H1 (cell line): ENCODE results near the gene AK5. TPM values are rescaled to one million over a fixed set of nuclear protein-coding genes. Genes with fewer than 3 reads are reported as not detected.

Experiments
- CTCF ChIA-PET: fragments of 300-600 bp; sonication (Branson Sonifier 250); formaldehyde crosslinking; loops from one replicate; lab custom pipeline; 2021; ENCODE audit not compliant: partially characterized antibody; lab: Charles Lee
- POLR2A ChIA-PET: fragments of 300-600 bp; sonication (Branson Sonifier 250); formaldehyde crosslinking; loops from one replicate; lab custom pipeline; 2021; ENCODE audit warnings: inconsistent platforms; ENCODE audit not compliant: partially characterized antibody; lab: Charles Lee
- DNase-seq, 2 experiments: peaks; one replicate each; pipeline versions ENCODE4 v3.0.0 to v3.0.0-alpha.2; 2010 to 2022; ENCODE audit warnings: low spot score in 2 of 2, low read depth in 1 of 2, mixed read lengths in 1 of 2
- FAIRE-seq: peaks from 2 replicates; lab custom pipeline; 2011; peaks lifted over from hg19 to GRCh38; lab: Jason Lieb, UNC
- H2AFZ ChIP-seq: 2 replicates; pipeline ENCODE4 v1.8.1; 2012; ENCODE audit warnings: low read length, inconsistent platforms
- H2AK5ac ChIP-seq: 2 replicates; pipeline ENCODE4 v1.6.1; 2013; ENCODE audit warnings: low read depth, low read length
- H2BK120ac ChIP-seq: replicated peaks from 2 replicates; pipeline ENCODE3; 2013; ENCODE audit warnings: low read depth, low read length, inconsistent platforms
- H2BK12ac ChIP-seq: 2 replicates; pipeline ENCODE4 v1.6.1; 2013; ENCODE audit warnings: low read depth, low read length
- H2BK15ac ChIP-seq: 2 replicates; pipeline ENCODE4 v1.6.1; 2013; ENCODE audit warnings: low read length
- H2BK20ac ChIP-seq: 2 replicates; pipeline ENCODE4 v1.6.1; 2013; ENCODE audit warnings: low read length
- H2BK5ac ChIP-seq: 2 replicates; pipeline ENCODE4 v1.6.1; 2013; ENCODE audit warnings: low read depth, low read length
- H3K14ac ChIP-seq: 2 replicates; pipeline ENCODE4 v1.6.1; 2013; ENCODE audit warnings: inconsistent platforms; ENCODE audit not compliant: insufficient read length
- H3K18ac ChIP-seq: 2 replicates; pipeline ENCODE4 v1.6.1; 2013; ENCODE audit warnings: low read length; ENCODE audit errors: extremely low read depth
- H3K23ac ChIP-seq: 2 replicates; pipeline ENCODE4 v1.6.1; 2013; ENCODE audit warnings: inconsistent platforms; ENCODE audit not compliant: insufficient read length
- H3K23me2 ChIP-seq: 2 replicates; pipeline ENCODE4 v1.6.1; 2013; ENCODE audit warnings: low read depth, low read length
- H3K27ac ChIP-seq: 2 replicates; pipeline ENCODE4 v1.6.1; 2011; ENCODE audit warnings: low read depth, low read length, inconsistent platforms
- H3K27me3 ChIP-seq, 4 experiments: replicated peaks in 1 of 4; 1 replicate in 1 of 4; 2 replicates in 3 of 4; pipeline versions ENCODE4 v1.6.1 to v1.8.1; 2011 to 2013; ENCODE audit warnings: low read length in 3 of 4, mild to moderate bottlenecking in 3 of 4, inconsistent platforms in 2 of 4, mixed read lengths in 2 of 4, moderate library complexity in 1 of 4; ENCODE audit not compliant: control insufficient read depth in 3 of 4, insufficient read depth in 3 of 4; ENCODE audit errors: extremely low read depth in 1 of 4
- H3K36me3 ChIP-seq, 4 experiments: 2 replicates each; pipeline versions ENCODE4 v1.6.1 to v1.8.1; 2011 to 2013; ENCODE audit warnings: mild to moderate bottlenecking in 4 of 4, low read length in 3 of 4, moderate library complexity in 2 of 4, control low read depth in 1 of 4, inconsistent platforms in 1 of 4; ENCODE audit not compliant: insufficient read depth in 4 of 4, control insufficient read depth in 2 of 4
- H3K4ac ChIP-seq: replicated peaks from 2 replicates; pipeline ENCODE3; 2013; ENCODE audit warnings: low read length, low read depth, mixed read lengths, inconsistent platforms; ENCODE audit not compliant: insufficient read length
- H3K4me1 ChIP-seq, 4 experiments: replicated peaks in 1 of 4; 1 replicate in 1 of 4; 2 replicates in 3 of 4; pipeline versions ENCODE4 v1.6.1 to v1.8.1; 2011 to 2013; ENCODE audit warnings: low read length in 3 of 4, inconsistent platforms in 2 of 4, mixed read lengths in 1 of 4; ENCODE audit not compliant: insufficient read depth in 4 of 4, control insufficient read depth in 3 of 4
- H3K4me2 ChIP-seq, 2 experiments: 2 replicates each; pipeline versions ENCODE4 v1.6.1 to v1.8.1; 2011 to 2013; ENCODE audit warnings: low read depth in 2 of 2, low read length in 2 of 2, control low read depth in 1 of 2, inconsistent platforms in 1 of 2, mild to moderate bottlenecking in 1 of 2; ENCODE audit not compliant: insufficient read depth in 1 of 2
- H3K4me3 ChIP-seq, 4 experiments: fragments of 200-600, 300-600 bp in 1 of 4; sonication (generic), shearing (Covaris generic), sonication (Bioruptor Twin) in 1 of 4; 2 replicates each; pipeline versions ENCODE4 v1.5.1 to v1.8.1; 2011 to 2016; ENCODE audit warnings: low read length in 4 of 4, low read depth in 3 of 4, control low read depth in 2 of 4, inconsistent platforms in 2 of 4, mild to moderate bottlenecking in 2 of 4, mixed read lengths in 1 of 4, moderate library complexity in 1 of 4; ENCODE audit not compliant: insufficient read depth in 2 of 4; ENCODE audit errors: extremely low read depth in 1 of 4
- H3K56ac ChIP-seq: replicated peaks from 2 replicates; pipeline ENCODE3; 2013; ENCODE audit warnings: low read depth, mild to moderate bottlenecking, mixed read lengths, low read length, inconsistent platforms; ENCODE audit not compliant: insufficient read length
- H3K79me1 ChIP-seq: 2 replicates; pipeline ENCODE4 v1.6.1; 2013; ENCODE audit warnings: low read depth, low read length, control low read depth
- H3K79me2 ChIP-seq, 2 experiments: 2 replicates each; pipeline versions ENCODE4 v1.6.1 to v1.8.1; 2012 to 2013; ENCODE audit warnings: low read length in 2 of 2, mild to moderate bottlenecking in 2 of 2, inconsistent platforms in 1 of 2; ENCODE audit not compliant: insufficient read depth in 2 of 2, control insufficient read depth in 1 of 2
- H3K9ac ChIP-seq, 4 experiments: replicated peaks in 1 of 4; 1 replicate in 1 of 4; 2 replicates in 3 of 4; pipeline versions ENCODE4 v1.6.1 to v1.8.1; 2011 to 2013; ENCODE audit warnings: low read depth in 3 of 4, low read length in 3 of 4, control low read depth in 2 of 4, mild to moderate bottlenecking in 2 of 4, moderate library complexity in 2 of 4, inconsistent platforms in 1 of 4; ENCODE audit errors: extremely low read depth in 1 of 4
- H3K9me3 ChIP-seq, 2 experiments: 2 replicates each; pipeline versions ENCODE4 v1.6.1 to v1.8.1; 2012 to 2013; ENCODE audit warnings: mild to moderate bottlenecking in 2 of 2, moderate library complexity in 2 of 2, control low read depth in 1 of 2, inconsistent platforms in 1 of 2, low read depth in 1 of 2, low read length in 1 of 2, mixed read lengths in 1 of 2; ENCODE audit not compliant: insufficient read depth in 2 of 2
- H4K20me1 ChIP-seq, 2 experiments: replicated peaks in 1 of 2; 2 replicates each; pipeline versions ENCODE3 to v1.8.1; 2011 to 2013; ENCODE audit warnings: inconsistent platforms in 2 of 2, low read length in 2 of 2, mild to moderate bottlenecking in 1 of 2; ENCODE audit not compliant: insufficient read depth in 2 of 2, control insufficient read depth in 1 of 2
- H4K5ac ChIP-seq: 2 replicates; pipeline ENCODE4 v1.6.1; 2013; ENCODE audit warnings: low read length, low read depth, mixed read lengths, inconsistent platforms; ENCODE audit not compliant: insufficient read length
- H4K8ac ChIP-seq: 2 replicates; pipeline ENCODE4 v1.8.0; 2013; ENCODE audit warnings: mild to moderate bottlenecking, moderate library complexity, low read length, inconsistent platforms; ENCODE audit not compliant: insufficient read depth; ENCODE audit errors: extremely low read depth
- H4K91ac ChIP-seq: replicated peaks from 2 replicates; pipeline ENCODE3; 2013; ENCODE audit warnings: low read length, mixed read lengths, inconsistent platforms; ENCODE audit not compliant: insufficient read length
- JUND ChIP-seq: IDR thresholded peaks from 2 replicates; pipeline ENCODE4 v1.6.1; 2011; ENCODE audit warnings: mild to moderate bottlenecking, improper control_type of control experiment, low read length
- MAX ChIP-seq: IDR thresholded peaks from 2 replicates; pipeline ENCODE4 v1.6.1; 2012; ENCODE audit warnings: inconsistent platforms
- SP4 ChIP-seq: IDR thresholded peaks from 2 replicates; pipeline ENCODE4 v1.6.1; 2012; ENCODE audit warnings: low read length, inconsistent platforms
- SUZ12 ChIP-seq: fragments of 200-600 bp; sonication (generic); IDR thresholded peaks from 2 replicates; pipeline ENCODE4 v1.6.1; 2012; ENCODE audit warnings: mild to moderate bottlenecking, inconsistent platforms, low read length, moderate library complexity, mixed read lengths
- TAF1 ChIP-seq: IDR thresholded peaks from 2 replicates; pipeline ENCODE4 v1.6.1; 2011; ENCODE audit warnings: mild to moderate bottlenecking, low read depth, low read length
- TEAD4 ChIP-seq: IDR thresholded peaks from 2 replicates; pipeline ENCODE4 v1.6.1; 2012; ENCODE audit warnings: low read depth, low read length, inconsistent platforms, mixed read lengths
- YY1 ChIP-seq: IDR thresholded peaks from 2 replicates; pipeline ENCODE4 v1.6.1; 2011; ENCODE audit warnings: low read depth, mild to moderate bottlenecking, low read length
- ZNF274 ChIP-seq: IDR thresholded peaks from 2 replicates; pipeline ENCODE4 v1.7.0; 2012; ENCODE audit warnings: low read length, borderline replicate concordance; ENCODE audit errors: extremely low read depth
- WGBS, 2 experiments: shearing (Covaris generic) in 1 of 2; methylation state at CpG; one replicate each; pipeline versions ENCODE4 v1.1.6 to v1.1.7; 2013 to 2015; ENCODE audit warnings: low lambda C conversion rate in 2 of 2, mixed read lengths in 2 of 2, inconsistent platforms in 1 of 2, low coverage in 1 of 2, missing lambda C conversion rate in 1 of 2; ENCODE audit not compliant: insufficient replicate concordance in 2 of 2, insufficient coverage in 1 of 2, insufficient read length in 1 of 2; ENCODE audit errors: extremely low coverage in 1 of 2, missing lambda C conversion rate in 1 of 2; 5-methylcytosine and 5-hydroxymethylcytosine counted together
- polyA plus RNA-seq, 7 experiments: library from polyadenylated mRNA; depleted of rRNA in 3 of 7; stranded (reverse) in 5 of 7; unstranded in 2 of 7; fragments of >200 nt in 5 of 7; fragments of 200-250 nt in 2 of 7; gene quantifications; 1 replicate in 5 of 7; 2 replicates in 1 of 7; 4 replicates in 1 of 7; pipeline versions ENCODE4 v1.2.1 to v1.2.3, GENCODE V29; 2011 to 2013; ENCODE audit warnings: missing spikeins in 2 of 7, mixed read lengths in 2 of 7
- total RNA-seq: library from RNA; stranded (reverse); fragmentation: NEBNext Ultra II Directional; extraction: Animal tissue kit (Norgen Biotek cat#: 25700); gene quantifications from 2 replicates; pipeline ENCODE4 v1.2.1, GENCODE V29; 2021

Gene AK5
- total and polyA plus RNA-seq, 2 of the 8 experiments (the other 6 are each of a cell fraction or from before 2014, with no cell fraction given), result 2.0 to 7.1 TPM

- Histone ChIP-seq H2AK5ac (0 out of 2 replicates have a peak overlapping the region, but pooled peaks have one; percentile 21), H3K27me3 (no peaks in the 10 kb centered on the region), H3K23ac (no peak overlapping the region), H2BK120ac (no peak overlapping the region), H3K79me2 (no peaks in the 10 kb centered on the region), H2BK20ac (no peak overlapping the region), H2BK15ac (peak overlapping the region; percentile 67), H3K23me2 (no peaks in the 10 kb centered on the region), H3K27ac (no peak overlapping the region), H2BK5ac (no peak overlapping the region), H3K56ac (no peak overlapping the region), H3K9me3 (no peaks in the 10 kb centered on the region), H4K8ac (no peak overlapping the region), H4K5ac (no peak overlapping the region), H3K79me1 (no peaks in the 10 kb centered on the region), H3K18ac (no peak overlapping the region), H3K4me2 (no peak overlapping the region), H3K14ac (no peak overlapping the region), H2BK12ac (peak overlapping the region; percentile 17; the same call in 1 of the 2 replicates), H4K91ac (no peak overlapping the region), H2AFZ (no peak overlapping the region), H3K4me1 (peaks cover 4 to 18% (median 13%) of the 10 kb centered on the region in 4 experiments), H3K36me3 (no peaks in the 10 kb centered on the region), H3K4ac (no peak overlapping the region), H3K4me3 (no peak overlapping the region), H3K9ac (no peak overlapping the region), H4K20me1 (no peaks in the 10 kb centered on the region)
- POLR2A ChIA-PET, result no interaction called here
- DNase-seq (no peak), FAIRE-seq (no peak)
- CTCF ChIA-PET, result interaction anchor here (1.1 to 2.3 kb wide), 2 partner anchors 21 to 115 kb away, joined by 3 to 10 read pairs; no protein-coding TSS in a partner anchor
- TF ChIP-seq TEAD4 (no peak), JUND (no peak), SUZ12 (no peak), TAF1 (no peak), MAX (no peak), YY1 (no peak), SP4 (no peak), ZNF274 (no peak)
- WGBS, 2 experiments, result 88% methylated on average over 2 of the region's 2 CpGs; no CpG with 5 or more reads in 1 of the 2 experiments
Observed at GRCh38 chr1:77511440-77511840, 229.6 kb downstream of the AK5 start.
